ENCODE measurements around the gene SAT1.
"Not testable (repeated sequence)": the region's sequence is repeated elsewhere in the genome, so short reads cannot be mapped to it uniquely, and the experiment has no call there.

SAT1 gene

DNA sequence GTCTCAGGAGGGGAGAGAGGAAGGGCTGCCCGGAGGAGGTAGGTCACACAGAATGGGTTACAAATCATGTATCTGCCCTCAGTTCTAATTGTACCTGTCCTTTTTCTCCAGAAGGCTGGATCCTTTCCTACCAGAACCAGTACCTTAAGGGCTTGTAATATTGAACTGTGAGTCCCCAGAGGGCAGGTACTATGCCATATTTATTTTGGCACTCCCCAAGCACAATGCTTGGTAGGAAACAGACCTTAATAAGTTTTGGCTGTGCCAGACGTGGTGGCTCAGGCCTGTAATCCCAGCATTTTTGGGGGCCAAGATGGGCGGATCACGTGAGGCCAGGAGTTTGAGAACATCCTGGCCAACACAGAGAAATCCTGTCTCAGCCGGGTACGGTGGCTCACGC, 11.9 kb upstream of the SAT1 start:
- in situ Hi-C loops (cut with MboI; ENCODE audit: low pct_unique_long_range_greater_than_20kb, low sequenced_read_pairs); DNase-seq: not testable (repeated sequence)

DNA sequence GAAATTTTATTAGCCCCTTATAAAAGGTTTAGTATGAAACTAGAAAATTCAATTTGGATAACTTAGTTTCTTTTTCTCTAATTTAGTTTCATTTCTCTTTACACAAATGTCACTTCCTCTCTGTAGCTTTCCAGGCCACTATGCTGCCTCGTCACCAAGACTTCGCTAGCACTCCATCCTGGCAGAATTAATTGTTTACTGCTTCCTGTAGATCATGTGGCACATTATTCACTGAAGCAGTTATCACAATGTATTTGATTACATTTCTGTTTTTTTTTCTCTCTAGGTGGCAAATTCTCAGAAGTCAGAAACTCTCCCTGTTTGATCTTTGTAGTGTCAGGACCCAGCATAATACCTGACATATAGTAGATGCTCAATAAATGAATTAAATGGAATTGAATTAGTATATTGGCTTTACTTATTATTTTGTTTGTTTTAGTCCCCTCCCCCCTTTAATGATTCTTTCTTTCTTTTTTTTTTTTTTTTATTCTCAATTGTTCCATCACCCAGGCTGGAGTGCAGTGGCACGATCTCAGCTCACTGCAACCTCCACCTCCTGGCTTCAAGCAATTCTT, 9.3 kb upstream of the SAT1 start:
- DNase-seq: peak; percentile 65
- in situ Hi-C loops (cut with MboI; ENCODE audit: low pct_unique_long_range_greater_than_20kb, low sequenced_read_pairs): no loop called here

DNA sequence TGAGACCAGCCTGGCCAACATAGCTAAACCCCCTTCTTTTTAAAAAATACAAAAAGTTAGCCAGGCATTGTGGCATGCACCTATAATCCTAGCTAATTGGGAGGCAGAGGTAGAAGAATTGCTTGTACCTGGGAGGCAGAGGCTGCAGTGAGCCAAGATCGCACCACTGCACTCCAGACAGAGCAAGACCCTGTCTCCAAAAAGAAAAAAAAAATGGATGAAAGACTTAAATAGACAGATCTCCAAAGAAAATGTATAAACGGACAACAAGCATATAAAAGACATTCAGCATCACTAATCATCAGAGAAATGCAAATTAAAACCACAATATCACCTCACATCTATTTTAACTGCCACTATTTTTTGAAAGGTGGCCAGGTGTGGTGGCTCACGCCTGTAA, 6.6 kb upstream of the SAT1 start:
- in situ Hi-C loops (cut with MboI; ENCODE audit: low pct_unique_long_range_greater_than_20kb, low sequenced_read_pairs): no loop called here
- no peak for DNase-seq

DNA sequence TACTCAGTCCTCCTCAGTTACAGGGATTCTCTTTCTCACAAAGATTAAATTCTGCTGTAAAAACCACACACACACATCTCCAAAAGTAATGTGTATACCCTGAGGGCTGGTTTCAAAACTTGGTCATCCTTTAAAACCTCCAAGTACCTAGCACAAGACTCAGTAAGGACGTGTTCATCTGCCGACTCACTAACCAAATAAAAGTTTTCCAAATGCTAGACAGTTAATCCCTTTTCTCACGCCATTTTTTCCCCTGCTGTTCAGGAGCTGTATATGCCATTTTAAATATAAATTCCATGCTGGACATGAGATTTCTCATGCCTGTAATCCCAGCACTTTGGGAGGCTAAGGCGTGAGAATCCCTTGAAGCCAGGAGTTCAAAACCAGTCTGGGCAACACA, 3.9 kb upstream of the SAT1 start:
- no peak for DNase-seq
- in situ Hi-C loops (cut with MboI; ENCODE audit: low pct_unique_long_range_greater_than_20kb, low sequenced_read_pairs): no loop called here

DNA sequence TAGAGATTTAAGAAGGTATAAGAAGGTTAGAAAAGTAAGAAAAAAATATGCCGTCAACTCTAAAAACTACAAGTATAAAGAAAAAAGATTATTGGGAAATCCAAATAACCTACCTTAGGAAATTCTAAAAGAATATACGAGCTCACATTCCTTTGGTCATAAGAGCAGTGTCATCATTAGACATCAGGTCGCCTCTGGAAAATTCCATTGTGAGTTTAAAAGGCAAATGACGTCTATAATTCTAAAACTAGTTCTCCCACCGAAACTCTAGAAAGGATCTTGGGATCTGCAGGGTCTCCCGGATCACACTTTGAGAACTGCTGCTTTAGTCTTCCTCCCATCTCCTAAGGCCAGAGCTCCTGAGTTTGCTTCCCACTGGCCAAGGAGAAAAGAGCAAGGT, 518 bp upstream of the SAT1 start:
- in situ Hi-C loops (cut with MboI; ENCODE audit: low pct_unique_long_range_greater_than_20kb, low sequenced_read_pairs): no loop called here
- no peak for DNase-seq

DNA sequence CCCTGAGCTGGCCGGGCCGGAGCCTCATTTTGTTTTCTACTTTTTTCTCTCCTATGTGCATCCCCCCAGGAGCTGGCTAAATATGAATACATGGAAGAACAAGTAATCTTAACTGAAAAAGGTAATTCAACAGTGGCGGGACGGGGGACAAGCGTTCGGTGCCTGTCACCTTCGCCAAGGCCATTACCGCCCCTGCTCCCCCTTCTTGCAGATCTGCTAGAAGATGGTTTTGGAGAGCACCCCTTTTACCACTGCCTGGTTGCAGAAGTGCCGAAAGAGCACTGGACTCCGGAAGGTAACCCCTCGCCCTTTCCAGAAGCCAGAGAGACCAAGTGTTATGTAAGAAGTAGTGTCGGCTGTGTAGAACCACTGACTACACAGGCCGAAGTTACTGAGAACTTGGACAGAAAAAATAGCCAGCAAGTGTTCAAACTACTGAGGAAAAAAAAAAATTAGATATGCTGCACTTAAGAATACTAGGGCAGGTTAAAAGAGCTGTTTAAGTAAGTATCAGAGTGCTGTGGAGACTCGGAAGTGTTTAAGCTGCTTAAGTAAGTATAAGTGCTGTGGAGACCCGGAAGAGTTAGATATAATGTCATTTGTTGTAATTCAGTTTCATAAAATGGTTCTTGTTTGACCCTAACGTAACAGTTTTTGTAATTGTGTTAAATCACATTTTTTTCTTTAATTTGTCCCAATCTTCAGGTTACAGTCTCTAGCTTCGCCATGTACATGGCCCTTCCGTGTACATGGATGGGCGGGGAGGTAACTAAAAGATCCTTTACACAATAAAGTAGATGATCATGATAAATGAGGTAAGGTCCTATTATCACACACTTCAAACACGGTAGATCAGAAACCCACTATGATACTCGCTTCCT, 856 bp downstream of the SAT1 start:
- in situ Hi-C loops (cut with MboI; ENCODE audit: low pct_unique_long_range_greater_than_20kb, low sequenced_read_pairs): no loop called here

DNA sequence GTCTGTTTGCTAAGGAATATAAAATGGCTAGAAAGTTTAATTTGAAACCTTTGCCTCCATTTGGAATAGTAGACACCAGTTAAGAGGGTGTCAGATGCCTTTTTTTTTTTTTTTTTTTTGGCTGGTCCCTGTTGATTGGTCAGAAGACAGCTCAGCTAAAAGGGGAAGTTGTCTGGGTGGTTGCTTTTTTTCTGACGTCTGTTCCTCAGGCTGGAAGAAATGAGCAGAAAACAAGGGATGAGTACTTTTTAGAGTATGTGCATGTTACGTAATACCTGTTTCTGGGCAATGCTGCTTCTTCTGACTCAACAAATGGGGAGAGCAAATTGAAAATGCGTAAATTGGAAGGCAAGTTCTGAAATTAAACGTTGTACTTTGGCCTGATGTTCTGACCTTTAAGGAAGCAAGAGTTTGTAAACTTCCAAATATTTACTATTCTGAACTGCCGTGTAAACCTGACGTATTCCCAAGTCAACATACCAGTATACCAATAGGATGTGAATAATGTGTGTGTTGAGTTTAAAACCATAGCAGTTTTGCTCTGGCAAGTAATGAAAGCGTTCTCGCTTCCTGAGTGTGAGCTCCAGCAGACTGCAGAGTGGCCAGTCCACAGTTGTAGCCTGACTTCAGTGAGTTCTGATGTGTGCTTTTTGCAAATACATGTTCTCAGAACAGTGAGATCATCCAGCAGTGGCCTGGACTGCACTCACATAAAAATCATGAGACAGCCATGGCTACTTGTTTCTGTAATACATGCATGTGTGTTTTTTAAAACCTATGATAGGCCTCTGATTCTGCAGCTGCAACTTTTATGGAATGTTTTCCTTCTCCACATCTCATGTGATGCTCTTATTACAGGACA, 1.7 kb downstream of the SAT1 start:
- in situ Hi-C loops (cut with MboI; ENCODE audit: low pct_unique_long_range_greater_than_20kb, low sequenced_read_pairs): no loop called here
- peak; percentile 95 for DNase-seq

More for the DNA sequence above, 856 bp downstream of the SAT1 start:
- peak; percentile 58 for DNase-seq

DNA sequence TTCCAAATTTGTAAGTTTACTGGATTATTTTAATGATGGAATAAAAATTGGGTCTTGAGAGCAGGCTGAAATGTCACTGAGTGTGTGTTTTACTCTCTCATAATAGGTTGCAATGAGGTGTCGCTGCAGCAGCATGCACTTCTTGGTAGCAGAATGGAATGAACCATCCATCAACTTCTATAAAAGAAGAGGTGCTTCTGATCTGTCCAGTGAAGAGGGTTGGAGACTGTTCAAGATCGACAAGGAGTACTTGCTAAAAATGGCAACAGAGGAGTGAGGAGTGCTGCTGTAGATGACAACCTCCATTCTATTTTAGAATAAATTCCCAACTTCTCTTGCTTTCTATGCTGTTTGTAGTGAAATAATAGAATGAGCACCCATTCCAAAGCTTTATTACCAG, 2.6 kb downstream of the SAT1 start:
- no peak for DNase-seq
- in situ Hi-C loops (cut with MboI; ENCODE audit: low pct_unique_long_range_greater_than_20kb, low sequenced_read_pairs): no loop called here

DNA sequence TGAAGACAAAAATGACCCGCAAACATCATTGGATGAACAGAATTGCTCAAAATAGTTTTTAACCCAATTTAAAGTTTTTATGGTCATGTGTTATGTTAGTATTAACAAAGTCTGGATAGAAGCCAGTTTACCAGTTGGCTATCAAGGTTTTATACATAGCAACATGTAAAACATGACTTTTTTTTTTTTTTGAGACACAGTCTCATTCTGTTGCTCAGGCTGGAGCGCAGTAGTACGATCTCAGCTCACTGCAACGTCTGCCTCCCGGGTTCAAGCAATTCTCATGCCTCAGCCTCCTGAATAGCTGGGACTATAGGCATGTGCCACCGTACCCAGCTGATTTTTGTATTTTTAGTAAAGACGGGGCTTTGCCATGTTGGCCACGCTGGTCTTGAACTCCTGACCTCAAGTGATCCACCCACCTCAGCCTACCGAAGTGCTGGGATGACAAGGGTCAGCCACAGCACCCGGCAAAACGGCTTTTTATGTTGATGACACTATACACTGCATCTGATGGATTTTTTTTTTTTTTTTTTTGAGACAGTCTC, 3.4 kb downstream of the SAT1 start:
- no peak for DNase-seq
- in situ Hi-C loops (cut with MboI; ENCODE audit: low pct_unique_long_range_greater_than_20kb, low sequenced_read_pairs): no loop called here

DNA sequence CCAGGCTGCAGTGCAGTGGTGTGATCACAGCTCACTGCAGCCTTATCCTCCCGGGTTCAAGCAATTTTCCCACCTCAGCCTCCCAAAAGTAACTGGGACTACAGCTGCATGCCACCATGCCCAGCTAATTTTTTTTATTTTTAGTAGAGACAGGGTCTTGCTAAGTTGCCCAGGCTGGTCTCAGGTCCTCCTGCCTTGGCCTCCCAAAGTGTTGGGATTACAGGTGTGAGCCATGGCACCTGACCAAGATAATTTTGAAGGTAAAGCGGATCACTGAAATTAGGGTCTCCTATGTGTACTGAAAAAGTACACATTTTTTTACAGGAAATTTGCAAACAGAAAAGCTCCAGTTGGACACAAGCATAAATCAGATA, 4.8 kb downstream of the SAT1 start:
- no peak for DNase-seq
- in situ Hi-C loops (cut with MboI; ENCODE audit: low pct_unique_long_range_greater_than_20kb, low sequenced_read_pairs): no loop called here

DNA sequence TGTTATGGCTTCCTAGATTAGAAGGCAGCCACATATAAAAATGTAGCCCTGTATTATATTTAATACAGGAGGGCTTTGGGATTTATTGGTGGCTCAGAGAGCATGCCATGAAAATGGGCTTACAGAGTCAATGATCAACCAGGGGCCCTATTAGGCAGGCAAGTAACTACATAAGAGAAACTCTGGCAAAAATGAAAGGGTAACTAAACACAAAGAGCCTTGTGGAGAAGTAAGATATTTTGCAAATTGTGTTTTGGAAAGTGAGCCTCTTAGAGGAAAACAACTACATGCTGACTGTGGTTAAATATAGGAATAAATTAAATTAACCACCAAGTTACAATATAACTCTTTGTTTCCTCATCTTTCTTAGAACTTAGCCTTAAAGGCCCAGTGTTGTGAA, 5.5 kb downstream of the SAT1 start:
- DNase-seq: no peak
- in situ Hi-C loops (cut with MboI; ENCODE audit: low pct_unique_long_range_greater_than_20kb, low sequenced_read_pairs): no loop called here

DNA sequence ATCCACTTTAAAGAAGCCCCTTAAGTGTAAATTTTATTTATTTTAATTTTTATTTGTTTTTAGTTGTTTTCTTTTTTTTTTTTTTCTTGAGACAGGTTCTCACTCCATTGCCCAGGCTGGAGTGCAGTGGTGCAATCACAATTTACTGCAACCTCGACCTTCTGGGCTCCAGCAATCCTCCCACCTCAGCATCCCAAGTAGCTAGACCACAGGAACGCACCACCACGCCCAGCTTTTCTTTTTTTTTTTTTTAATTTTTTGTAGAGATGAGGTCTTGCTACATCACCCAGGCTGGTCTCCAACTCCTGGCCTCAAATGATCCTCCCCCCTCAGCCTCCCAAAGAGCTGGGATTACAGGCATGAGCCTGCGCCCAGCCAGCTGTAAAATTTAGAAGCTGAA, 6.0 kb downstream of the SAT1 start:
- in situ Hi-C loops (cut with MboI; ENCODE audit: low pct_unique_long_range_greater_than_20kb, low sequenced_read_pairs): no loop called here
- no peak for DNase-seq

DNA sequence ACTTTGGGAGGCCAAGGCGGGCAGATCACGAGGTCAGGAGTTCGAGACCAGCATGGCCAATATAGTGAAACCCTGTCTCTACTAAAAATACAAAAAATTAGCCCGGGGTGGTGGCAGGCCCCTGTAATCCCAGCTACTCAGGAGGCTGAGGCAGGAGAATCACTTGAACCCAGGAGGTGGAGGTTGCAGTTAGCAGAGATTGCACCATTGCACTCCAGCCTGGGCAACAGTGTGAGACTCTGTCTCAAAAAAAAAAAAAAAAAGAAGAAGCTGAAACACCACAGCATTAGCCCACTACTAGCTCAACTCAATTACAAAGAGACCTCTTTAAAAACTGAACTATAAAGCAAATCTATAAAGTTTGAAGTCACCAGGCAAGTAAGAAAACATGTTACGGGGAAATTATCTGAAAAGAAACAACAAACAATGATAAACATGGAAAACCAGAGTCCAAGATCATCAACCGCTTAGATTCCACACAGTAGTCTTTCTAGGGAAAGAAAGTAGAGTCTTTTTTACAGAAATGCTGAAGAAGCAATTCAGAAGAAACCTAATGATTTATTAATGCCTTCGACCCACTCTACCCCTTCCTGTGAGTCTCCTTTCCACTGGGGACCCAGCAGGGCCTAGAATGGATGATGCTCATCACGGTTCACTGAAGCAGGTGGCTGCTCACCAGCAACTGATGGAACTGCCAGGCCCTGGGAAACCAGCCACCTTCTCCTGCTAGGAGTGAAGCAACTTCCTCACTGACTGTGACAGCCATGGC, 6.6 kb downstream of the SAT1 start:
- in situ Hi-C loops (cut with MboI; ENCODE audit: low pct_unique_long_range_greater_than_20kb, low sequenced_read_pairs): no loop called here
- no peak for DNase-seq

DNA sequence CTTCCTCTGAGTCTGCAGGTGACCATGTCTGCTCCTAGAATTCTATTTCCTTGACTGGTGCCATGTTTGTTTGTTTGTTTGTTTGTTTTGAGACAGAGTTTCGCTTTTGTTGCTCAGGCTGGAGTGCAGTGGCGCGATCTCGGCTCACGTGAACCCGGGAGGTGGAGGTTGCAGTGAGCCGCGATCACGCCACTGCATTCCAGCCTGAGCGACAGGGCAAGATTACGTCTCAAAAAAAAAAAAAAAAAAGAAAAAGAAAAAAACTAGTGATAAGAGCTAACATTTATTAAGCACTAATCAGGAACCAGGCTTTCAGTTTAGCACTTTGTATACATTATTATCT, 7.2 kb downstream of the SAT1 start:
- no peak for DNase-seq
- in situ Hi-C loops (cut with MboI; ENCODE audit: low pct_unique_long_range_greater_than_20kb, low sequenced_read_pairs): no loop called here

DNA sequence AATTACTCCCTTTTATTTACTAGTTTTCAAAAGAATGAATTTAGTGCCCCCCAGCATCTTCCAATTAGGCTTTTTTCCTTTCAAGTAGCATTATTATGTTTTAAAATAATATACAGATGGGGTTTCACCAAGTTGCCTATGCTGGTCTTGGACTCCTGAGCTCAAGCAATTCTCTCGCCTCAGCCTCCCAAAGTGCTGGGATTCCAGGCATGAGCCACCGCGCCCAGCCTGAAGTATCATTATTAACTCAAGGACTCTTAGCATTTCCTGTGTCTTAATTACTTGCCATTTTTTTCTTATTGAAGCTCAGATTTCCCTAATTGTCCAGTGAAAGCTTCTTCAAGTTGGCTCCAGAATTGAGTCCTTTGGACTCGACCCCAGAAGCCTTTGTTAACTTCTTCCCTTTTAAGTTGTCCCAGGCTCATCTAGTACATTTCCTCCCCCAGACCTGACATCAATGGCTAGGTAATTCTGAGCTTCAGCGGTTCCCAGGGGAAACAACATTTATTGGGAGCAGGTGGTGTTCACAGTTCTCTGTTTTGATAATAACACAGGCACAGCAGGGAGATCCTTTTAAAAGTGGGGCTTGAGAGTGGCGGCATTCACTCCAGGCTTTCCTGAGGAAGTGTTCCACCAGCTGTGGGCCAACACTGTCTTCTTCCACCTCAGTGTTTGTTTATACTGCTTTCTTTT, 10.0 kb downstream of the SAT1 start:
- in situ Hi-C loops (cut with MboI; ENCODE audit: low pct_unique_long_range_greater_than_20kb, low sequenced_read_pairs): no loop called here
- DNase-seq: no peak

DNA sequence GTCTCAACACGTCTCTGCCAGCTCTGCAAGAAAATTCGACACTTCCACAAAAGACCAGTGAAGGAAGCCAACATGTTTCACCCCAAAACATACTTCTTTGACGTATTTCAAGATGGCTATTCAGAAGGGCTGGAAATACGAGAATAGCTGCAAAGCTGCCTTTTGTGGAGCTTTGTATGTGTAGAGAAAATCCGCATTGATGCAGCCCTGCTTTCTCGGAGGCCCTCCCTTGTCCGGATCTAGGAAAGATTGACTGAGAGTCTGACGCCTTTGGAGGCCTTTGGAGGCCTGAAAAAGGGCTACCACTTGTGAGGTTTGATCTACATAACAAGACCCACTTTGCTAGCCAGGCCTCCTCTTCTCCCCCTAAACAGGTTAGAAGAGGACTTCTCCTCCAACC, 12.2 kb downstream of the SAT1 start:
- no peak for DNase-seq
- in situ Hi-C loops (cut with MboI; ENCODE audit: low pct_unique_long_range_greater_than_20kb, low sequenced_read_pairs): no loop called here

DNA sequence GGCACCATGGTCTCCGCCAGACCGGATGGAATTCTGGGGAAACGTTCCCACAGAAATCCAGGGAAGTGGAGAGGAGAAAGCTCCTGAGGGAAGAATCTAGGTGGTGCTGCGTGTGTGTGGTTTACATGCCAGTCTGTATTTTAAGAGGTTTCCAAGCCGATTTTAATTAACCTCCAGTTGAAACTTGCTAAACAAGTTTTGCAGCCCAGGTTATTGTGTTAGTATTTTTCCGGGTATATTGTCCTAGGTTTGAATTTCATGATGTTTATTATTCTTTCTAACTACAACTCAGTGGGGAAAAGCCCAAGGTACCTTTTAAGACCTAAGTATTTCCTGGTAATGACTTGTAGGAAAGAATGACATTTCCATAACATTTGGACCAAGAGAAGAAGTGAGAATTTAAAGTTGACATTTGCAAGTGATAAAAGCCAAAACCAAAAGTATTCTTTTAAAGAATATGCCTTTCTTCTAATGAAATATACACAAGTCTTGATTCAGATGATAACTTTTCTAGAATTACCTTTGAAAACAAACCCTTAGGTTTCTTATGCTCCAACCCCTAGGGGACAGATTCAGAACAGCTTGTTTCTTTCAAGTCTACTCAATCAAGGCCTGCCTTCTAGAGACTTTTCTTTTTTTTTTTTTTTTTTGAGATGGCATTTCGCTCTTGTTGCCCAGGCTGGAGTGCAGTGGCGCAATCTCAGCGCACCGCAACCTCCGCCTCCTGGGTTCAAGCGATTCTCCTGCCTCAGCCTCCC, 14.6 kb downstream of the SAT1 start:
- in situ Hi-C loops (cut with MboI; ENCODE audit: low pct_unique_long_range_greater_than_20kb, low sequenced_read_pairs): no loop called here
- no peak for DNase-seq

DNA sequence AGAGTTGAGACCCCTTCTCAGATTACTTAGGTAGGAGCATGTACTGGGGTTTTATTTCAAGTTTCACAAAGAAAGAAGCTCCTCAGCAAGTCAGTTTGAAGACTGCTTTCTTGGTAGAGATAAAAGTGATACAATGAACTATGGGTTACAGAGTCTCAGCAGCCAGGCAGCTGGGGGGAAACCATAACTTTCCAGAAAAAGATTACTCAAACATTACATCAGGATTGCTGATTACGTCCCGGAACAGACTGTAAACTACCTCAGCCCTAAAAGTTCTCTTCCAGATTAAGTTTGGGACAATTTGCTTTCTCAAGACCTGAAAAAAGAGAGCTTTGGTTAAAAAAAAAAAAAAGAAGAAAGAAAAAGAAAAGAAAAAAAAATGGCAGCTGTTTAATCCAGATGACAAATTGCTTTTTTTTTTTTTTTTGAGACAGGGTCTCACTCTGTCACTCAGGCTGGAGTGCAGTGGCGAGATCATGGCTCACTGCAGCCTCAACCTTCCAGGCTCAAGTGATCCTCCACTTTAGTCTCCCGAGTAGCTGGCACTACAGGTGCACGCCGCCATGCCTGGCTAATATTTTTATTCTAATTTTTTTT, 16.6 kb downstream of the SAT1 start:
- in situ Hi-C loops (cut with MboI; ENCODE audit: low pct_unique_long_range_greater_than_20kb, low sequenced_read_pairs): loop anchor here (25.0 kb wide), 1 partner anchor 87 kb away; no protein-coding TSS in a partner anchor

More for the DNA sequence above, 16.6 kb downstream of the SAT1 start:
- DNase-seq: no peak
